HL-60 (cell line): ENCODE measurements around the gene HOXD11.

Source experiments
- DNase-seq, 2 experiments: peaks; one replicate each; pipeline ENCODE4 v3.0.0-alpha.2; 2010 to 2020; ENCODE audit warnings: low read depth in 1 of 2, low spot score in 1 of 2
- H3K27ac ChIP-seq: fragments of 250-450 bp; sonication (Bioruptor Pico); replicated peaks from 2 replicates; pipeline ENCODE4 v1.5.1; 2020; ENCODE audit warnings: mild to moderate bottlenecking, moderate library complexity
- H3K27me3 ChIP-seq: fragments of 250-450 bp; sonication (Bioruptor Pico); 2 replicates; pipeline ENCODE4 v1.5.1; 2021; ENCODE audit warnings: mild to moderate bottlenecking, moderate library complexity; ENCODE audit not compliant: insufficient read depth, poor library complexity, severe bottlenecking
- H3K4me3 ChIP-seq: replicated peaks from 2 replicates; pipeline ENCODE4 v1.5.1; 2011; ENCODE audit warnings: mild to moderate bottlenecking, control low read depth, low read length; ENCODE audit not compliant: insufficient read depth
- GABPA ChIP-seq: IDR thresholded peaks from 2 replicates; pipeline ENCODE4 v1.6.1; 2012; ENCODE audit warnings: low read depth
- POLR2AphosphoS5 ChIP-seq: IDR thresholded peaks from 2 replicates; pipeline ENCODE4 v1.6.1; 2012; ENCODE audit warnings: low read depth
- SPI1 ChIP-seq: IDR thresholded peaks from 2 replicates; pipeline ENCODE4 v1.6.1; 2012; ENCODE audit warnings: low read depth, mild to moderate bottlenecking, borderline replicate concordance
- TF ChIP-seq, protein P1 (sequence below): IDR thresholded peaks from one replicate; pipeline ENCODE4 v1.5.1; 2011; ENCODE audit warnings: low read length, control low read depth, inconsistent platforms; ENCODE audit not compliant: insufficient read depth
- TF ChIP-seq, protein P2 (sequence below): IDR thresholded peaks from 2 replicates; pipeline ENCODE4 v1.6.1; 2012; ENCODE audit warnings: low read depth; ENCODE audit not compliant: insufficient replicate concordance

Gene HOXD11

DNA sequence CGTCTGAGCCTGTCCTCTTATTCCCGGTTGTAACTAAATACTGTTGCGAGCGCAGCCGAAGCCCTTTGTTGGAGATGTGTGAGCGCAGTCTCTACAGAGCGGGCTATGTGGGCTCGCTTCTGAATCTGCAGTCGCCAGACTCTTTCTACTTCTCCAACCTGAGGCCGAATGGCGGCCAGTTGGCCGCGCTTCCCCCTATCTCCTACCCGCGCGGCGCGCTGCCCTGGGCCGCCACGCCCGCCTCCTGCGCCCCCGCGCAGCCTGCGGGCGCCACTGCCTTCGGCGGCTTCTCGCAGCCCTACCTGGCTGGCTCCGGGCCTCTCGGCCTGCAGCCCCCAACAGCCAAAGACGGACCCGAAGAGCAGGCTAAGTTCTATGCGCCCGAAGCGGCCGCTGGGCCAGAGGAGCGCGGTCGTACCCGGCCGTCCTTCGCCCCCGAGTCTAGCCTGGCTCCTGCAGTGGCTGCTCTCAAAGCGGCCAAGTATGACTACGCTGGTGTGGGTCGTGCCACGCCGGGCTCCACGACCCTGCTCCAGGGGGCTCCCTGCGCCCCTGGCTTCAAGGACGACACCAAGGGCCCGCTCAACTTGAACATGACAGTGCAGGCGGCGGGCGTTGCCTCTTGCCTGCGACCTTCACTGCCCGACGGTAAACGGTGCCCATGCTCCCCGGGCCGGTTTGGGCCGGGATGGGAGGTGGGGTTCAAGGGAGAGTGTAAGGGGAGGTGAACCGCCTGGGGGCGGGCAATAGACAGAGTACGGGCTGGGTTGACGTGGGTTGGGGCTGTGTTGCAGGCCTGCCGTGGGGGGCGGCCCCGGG, 7.1 kb upstream of the HOXD11 start, which contains the start of gene HOXD12:
HOXD12 (plus strand) TSS at position 68 of the 819 bp plus-strand sequence; CDS start at position 75, 7 bp downstream.
- no peak for DNase-seq
- H3K4me3 ChIP-seq, result no peak within 1 kb of the TSS
- peaks cover 82% of the 10 kb centered on the region for H3K27me3 ChIP-seq
- TF ChIP-seq GABPA (no peak), POLR2AphosphoS5 (no peak), SPI1 (no peak)
- TF ChIP-seq, protein P1, sequence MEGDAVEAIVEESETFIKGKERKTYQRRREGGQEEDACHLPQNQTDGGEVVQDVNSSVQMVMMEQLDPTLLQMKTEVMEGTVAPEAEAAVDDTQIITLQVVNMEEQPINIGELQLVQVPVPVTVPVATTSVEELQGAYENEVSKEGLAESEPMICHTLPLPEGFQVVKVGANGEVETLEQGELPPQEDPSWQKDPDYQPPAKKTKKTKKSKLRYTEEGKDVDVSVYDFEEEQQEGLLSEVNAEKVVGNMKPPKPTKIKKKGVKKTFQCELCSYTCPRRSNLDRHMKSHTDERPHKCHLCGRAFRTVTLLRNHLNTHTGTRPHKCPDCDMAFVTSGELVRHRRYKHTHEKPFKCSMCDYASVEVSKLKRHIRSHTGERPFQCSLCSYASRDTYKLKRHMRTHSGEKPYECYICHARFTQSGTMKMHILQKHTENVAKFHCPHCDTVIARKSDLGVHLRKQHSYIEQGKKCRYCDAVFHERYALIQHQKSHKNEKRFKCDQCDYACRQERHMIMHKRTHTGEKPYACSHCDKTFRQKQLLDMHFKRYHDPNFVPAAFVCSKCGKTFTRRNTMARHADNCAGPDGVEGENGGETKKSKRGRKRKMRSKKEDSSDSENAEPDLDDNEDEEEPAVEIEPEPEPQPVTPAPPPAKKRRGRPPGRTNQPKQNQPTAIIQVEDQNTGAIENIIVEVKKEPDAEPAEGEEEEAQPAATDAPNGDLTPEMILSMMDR, result no peak
- TF ChIP-seq, protein P2, sequence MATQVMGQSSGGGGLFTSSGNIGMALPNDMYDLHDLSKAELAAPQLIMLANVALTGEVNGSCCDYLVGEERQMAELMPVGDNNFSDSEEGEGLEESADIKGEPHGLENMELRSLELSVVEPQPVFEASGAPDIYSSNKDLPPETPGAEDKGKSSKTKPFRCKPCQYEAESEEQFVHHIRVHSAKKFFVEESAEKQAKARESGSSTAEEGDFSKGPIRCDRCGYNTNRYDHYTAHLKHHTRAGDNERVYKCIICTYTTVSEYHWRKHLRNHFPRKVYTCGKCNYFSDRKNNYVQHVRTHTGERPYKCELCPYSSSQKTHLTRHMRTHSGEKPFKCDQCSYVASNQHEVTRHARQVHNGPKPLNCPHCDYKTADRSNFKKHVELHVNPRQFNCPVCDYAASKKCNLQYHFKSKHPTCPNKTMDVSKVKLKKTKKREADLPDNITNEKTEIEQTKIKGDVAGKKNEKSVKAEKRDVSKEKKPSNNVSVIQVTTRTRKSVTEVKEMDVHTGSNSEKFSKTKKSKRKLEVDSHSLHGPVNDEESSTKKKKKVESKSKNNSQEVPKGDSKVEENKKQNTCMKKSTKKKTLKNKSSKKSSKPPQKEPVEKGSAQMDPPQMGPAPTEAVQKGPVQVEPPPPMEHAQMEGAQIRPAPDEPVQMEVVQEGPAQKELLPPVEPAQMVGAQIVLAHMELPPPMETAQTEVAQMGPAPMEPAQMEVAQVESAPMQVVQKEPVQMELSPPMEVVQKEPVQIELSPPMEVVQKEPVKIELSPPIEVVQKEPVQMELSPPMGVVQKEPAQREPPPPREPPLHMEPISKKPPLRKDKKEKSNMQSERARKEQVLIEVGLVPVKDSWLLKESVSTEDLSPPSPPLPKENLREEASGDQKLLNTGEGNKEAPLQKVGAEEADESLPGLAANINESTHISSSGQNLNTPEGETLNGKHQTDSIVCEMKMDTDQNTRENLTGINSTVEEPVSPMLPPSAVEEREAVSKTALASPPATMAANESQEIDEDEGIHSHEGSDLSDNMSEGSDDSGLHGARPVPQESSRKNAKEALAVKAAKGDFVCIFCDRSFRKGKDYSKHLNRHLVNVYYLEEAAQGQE, result no peak
- H3K27ac ChIP-seq, result no peak within 1 kb of the TSS

- Histone ChIP-seq H3K27me3 (peaks cover 82% of the 10 kb centered on the region), H3K4me3 (no peak overlapping the region), H3K27ac (no peak overlapping the region)
- TF ChIP-seq, protein P1, result no peak
- no peak for TF ChIP-seq SPI1
- DNase-seq, result no peak
Measured at GRCh38 chr2:176100547-176101140, 6.4 kb upstream of the HOXD11 start.

DNA sequence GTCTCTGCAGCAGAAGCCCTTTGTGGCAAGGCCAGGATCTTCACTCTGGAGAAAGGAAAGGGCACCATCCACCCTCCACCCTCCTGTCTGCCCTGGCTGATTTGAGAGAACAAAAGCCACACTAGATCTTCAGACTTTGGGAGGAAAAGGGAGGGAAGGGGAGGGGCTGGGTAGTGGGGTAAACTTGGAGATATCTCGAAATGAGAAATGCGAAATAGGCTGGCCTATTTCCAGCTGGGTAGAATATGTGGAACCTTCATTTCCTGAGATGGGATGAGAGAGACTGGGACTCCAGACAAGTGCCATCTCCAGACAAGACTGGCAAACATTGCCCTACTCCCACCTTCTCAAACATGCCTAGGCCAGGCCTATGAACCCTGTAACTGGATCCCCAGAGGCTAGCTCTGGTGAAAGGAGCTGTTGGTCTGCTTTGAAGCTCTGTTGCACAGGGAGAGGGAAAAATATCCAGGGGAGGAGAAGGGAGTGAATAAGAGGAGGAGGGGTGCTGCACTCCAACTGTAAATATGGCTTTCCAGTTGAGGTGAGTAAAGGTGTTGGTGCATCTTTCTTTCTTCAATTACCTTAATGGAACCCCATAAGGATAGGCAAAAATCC, 5.8 kb upstream of the HOXD11 start:
- peaks cover 83% of the 10 kb centered on the region for H3K27me3 ChIP-seq
- TF ChIP-seq, protein P1, result no peak
- no peak for TF ChIP-seq POLR2AphosphoS5
- TF ChIP-seq, protein P2, result no peak
- TF ChIP-seq GABPA, result no peak
- TF ChIP-seq SPI1, result no peak
- no peak for DNase-seq
- H3K4me3 ChIP-seq, result no peak overlapping the region
- H3K27ac ChIP-seq, result no peak overlapping the region
